HG03565 (cell line): ENCODE results near the gene GOLGA7B.

Experiments
- ATAC-seq: cut with Tn5 transposase; IDR thresholded peaks from one replicate; pipeline ENCODE4 v1.9.1; 2021; ENCODE audit warnings: mild to moderate bottlenecking, moderate library complexity; ENCODE audit not compliant: unreplicated experiment

Gene GOLGA7B

GRCh38 chr10:97892506-97892905, 42.9 kb downstream of the GOLGA7B start:
- no peak for ATAC-seq

- no peak for ATAC-seq
Measured at GRCh38 chr10:97892939-97893338, 43.3 kb downstream of the GOLGA7B start.

GRCh38 chr10:97894092-97894491, 44.4 kb downstream of the GOLGA7B start:
- no peak for ATAC-seq

- no peak for ATAC-seq
Measured at GRCh38 chr10:97895084-97895483, 45.4 kb downstream of the GOLGA7B start.

GRCh38 chr10:97895915-97896314, 46.3 kb downstream of the GOLGA7B start:
- ATAC-seq = no peak

GRCh38 chr10:97896756-97897358, 47.2 kb downstream of the GOLGA7B start:
- no peak for ATAC-seq

- ATAC-seq = no peak
Measured at GRCh38 chr10:97898429-97898828, 48.8 kb downstream of the GOLGA7B start.

- ATAC-seq = no peak
Measured at GRCh38 chr10:97901381-97901780, 51.7 kb downstream of the GOLGA7B start.

- ATAC-seq = no peak
Measured at GRCh38 chr10:97903128-97904017, 53.7 kb downstream of the GOLGA7B start.

- no peak for ATAC-seq
Measured at GRCh38 chr10:97904018-97904381, 54.4 kb downstream of the GOLGA7B start.

- ATAC-seq = no peak
Measured at GRCh38 chr10:97904576-97904975, 54.9 kb downstream of the GOLGA7B start.

- no peak for ATAC-seq
Measured at GRCh38 chr10:97905276-97905675, 55.6 kb downstream of the GOLGA7B start.

- no peak for ATAC-seq
Measured at GRCh38 chr10:97907211-97907610, 57.6 kb downstream of the GOLGA7B start.

- no peak for ATAC-seq
Measured at GRCh38 chr10:97907830-97908229, 58.2 kb downstream of the GOLGA7B start.

GRCh38 chr10:97910661-97911060, 61.0 kb downstream of the GOLGA7B start:
- no peak for ATAC-seq

- ATAC-seq = no peak
Measured at GRCh38 chr10:97911217-97911616, 61.6 kb downstream of the GOLGA7B start.

- no peak for ATAC-seq
Measured at GRCh38 chr10:97913193-97913592, 63.5 kb downstream of the GOLGA7B start.

- ATAC-seq = no peak
Measured at GRCh38 chr10:97913614-97914013, 64.0 kb downstream of the GOLGA7B start.

- ATAC-seq = no peak
Measured at GRCh38 chr10:97914171-97914836, 64.7 kb downstream of the GOLGA7B start.

- ATAC-seq = no peak
Measured at GRCh38 chr10:97914837-97915211, 65.2 kb downstream of the GOLGA7B start.

- ATAC-seq = no peak
Measured at GRCh38 chr10:97915346-97916131, 65.9 kb downstream of the GOLGA7B start.
